ENCODE results near the gene CELF2. TPM values are rescaled to one million over a fixed set of nuclear protein-coding genes. Genes with fewer than 3 reads are reported as not detected.

CELF2 gene
- total and polyA plus RNA-seq, 9 of the 15 experiments (the other 6 are each of a cell fraction or from before 2014, with no cell fraction given) = 4.0 to 20.3 (median 11.1) TPM

- TF ChIP-seq UBTF (IDR thresholded peaks at IDR 0.05; ENCODE audit: borderline replicate concordance in 1 of 2, low read depth in 2 of 2, low read length in 2 of 2) = no peak
- TF ChIP-seq TFAM (CRISPR knock-in tag; conservative IDR thresholded peaks at IDR 0.05) = no peak
- TF ChIP-seq EZH2 (IDR thresholded peaks at IDR 0.05; ENCODE audit: borderline replicate concordance, low read depth, low read length) = no peak
- TF ChIP-seq MTF1 (CRISPR knock-in tag; IDR thresholded peaks at IDR 0.05; ENCODE audit: borderline replicate concordance) = no peak
- no peak for TF ChIP-seq PRDM10 (IDR thresholded peaks at IDR 0.05; ENCODE audit: partially characterized antibody)
- H3K4me2 ChIP-seq (ENCODE audit: insufficient read depth, low read length) = no peak overlapping the region
- ChIA-PET CTCF (ENCODE audit: low intra/inter-chr PET ratio) (no interaction called here), POLR2A (no interaction called here)
- intact Hi-C loops (cut with micrococcal nuclease) (no loop called here), in situ Hi-C loops (cut with MboI) (no loop called here)
- FAIRE-seq (no peak), ATAC-seq (no peak), DNase-seq (ENCODE audit: extremely low read depth in 1 of 4, low spot score in 3 of 4) (no peak)
- H3K9me1 ChIP-seq (ENCODE audit: control insufficient read depth, insufficient read depth, low read length) = no peaks in the 10 kb centered on the region
- no peak overlapping the region for H3K4me3 ChIP-seq
- no peaks in the 10 kb centered on the region for H3K27me3 ChIP-seq (ENCODE audit: control insufficient read depth in 2 of 2, insufficient read depth in 2 of 2, low read length in 2 of 2)
- no peak overlapping the region for H3K27ac ChIP-seq (ENCODE audit: extremely low read depth, low read depth, low read length)
- H3K9ac ChIP-seq (ENCODE audit: insufficient read depth in 1 of 2, low read depth in 2 of 2, low read length in 2 of 2) = no peak overlapping the region
- no peak overlapping the region for H2AFZ ChIP-seq (ENCODE audit: low read depth, low read length)
- H4K20me1 ChIP-seq (replicated peaks; ENCODE audit: control insufficient read depth, insufficient read depth, low read length) = no peaks in the 10 kb centered on the region
- no peaks in the 10 kb centered on the region for H3K4me1 ChIP-seq (replicated peaks in 1 of 2; ENCODE audit: control insufficient read depth in 2 of 2, insufficient read depth in 2 of 2, low read length in 2 of 2)
- H3K9me3 ChIP-seq (replicated peaks; ENCODE audit: control insufficient read depth, insufficient read depth, low read depth, low read length) = no peaks in the 10 kb centered on the region
- BruUV-seq (replicated peaks) = no TSS peak
- no peaks in the 10 kb centered on the region for H3K79me2 ChIP-seq (ENCODE audit: control insufficient read depth, insufficient read depth, low read length)
- no peaks in the 10 kb centered on the region for H3K36me3 ChIP-seq (ENCODE audit: control insufficient read depth, insufficient read depth, low read length)
- 33% methylated on average over 7 of the region's 8 CpGs for WGBS (ENCODE audit: insufficient coverage, low coverage, missing lambda C conversion rate)
These were observed 139.8 kb downstream of the CELF2 start for GRCh38 chr10:11157292-11158076.

Measured in K562 (cell line).